OCI-LY1 (cell line): ENCODE results near the gene PACSIN1.

Experiments
- H2AFZ ChIP-seq: fragments of 200-600 bp; sonication (generic), shearing (Covaris generic); 2 replicates; pipeline ENCODE4 v1.6.0; 2014; ENCODE audit warnings: antibody characterized with exemption, mild to moderate bottlenecking, low read length
- H3F3A ChIP-seq: fragments of 200-600 bp; sonication (generic), shearing (Covaris generic); 2 replicates; pipeline ENCODE4 v1.6.0; 2014; ENCODE audit warnings: mild to moderate bottlenecking, antibody characterized with exemption, low read length, moderate library complexity; ENCODE audit not compliant: insufficient read depth
- H3K27ac ChIP-seq: fragments of 200-600 bp; sonication (generic); 2 replicates; pipeline ENCODE4 v1.5.1; 2014; ENCODE audit warnings: low read length, mixed run types, mild to moderate bottlenecking, low read depth; ENCODE audit not compliant: poor library complexity, severe bottlenecking
- H3K27me3 ChIP-seq: fragments of 200-600 bp; sonication (generic); 2 replicates; pipeline ENCODE4 v1.6.0; 2014; ENCODE audit warnings: antibody characterized with exemption, mild to moderate bottlenecking, low read length, moderate library complexity; ENCODE audit not compliant: insufficient read depth
- H3K36me3 ChIP-seq: fragments of 200-600 bp; sonication (generic); 2 replicates; pipeline ENCODE4 v1.6.1; 2014; ENCODE audit warnings: mild to moderate bottlenecking, antibody characterized with exemption, low read length, moderate library complexity, mixed read lengths; ENCODE audit not compliant: insufficient read depth
- H3K4me1 ChIP-seq: fragments of 200-600 bp; sonication (generic); 2 replicates; pipeline ENCODE4 v1.5.1; 2014; ENCODE audit warnings: mild to moderate bottlenecking, low read length, moderate library complexity; ENCODE audit not compliant: insufficient read depth, severe bottlenecking
- H3K4me2 ChIP-seq: fragments of 200-600 bp; sonication (generic), shearing (Covaris generic); 2 replicates; pipeline ENCODE4 v1.6.1; 2014; ENCODE audit warnings: low read length
- H3K4me3 ChIP-seq: fragments of 200-600 bp; sonication (generic); 2 replicates; pipeline ENCODE4 v1.5.1; 2014; ENCODE audit warnings: low read length, low read depth, mild to moderate bottlenecking, mixed read lengths; ENCODE audit not compliant: poor library complexity, severe bottlenecking
- H3K79me2 ChIP-seq: fragments of 200-600 bp; shearing (Covaris generic); 2 replicates; pipeline ENCODE4 v1.6.1; 2016; ENCODE audit warnings: mixed run types, low read length, mixed read lengths; ENCODE audit not compliant: insufficient read depth
- H3K9ac ChIP-seq: fragments of 200-600 bp; sonication (generic), shearing (Covaris generic); 2 replicates; pipeline ENCODE4 v1.6.1; 2014; ENCODE audit warnings: mild to moderate bottlenecking, low read length, mixed read lengths
- H3K9me2 ChIP-seq: fragments of 200-600 bp; sonication (generic), shearing (Covaris generic); 2 replicates; pipeline ENCODE4 v1.6.1; 2014; ENCODE audit warnings: low read depth, mild to moderate bottlenecking, low read length, mixed read lengths
- H3K9me3 ChIP-seq: fragments of 200-600 bp; shearing (Covaris generic); 2 replicates; pipeline ENCODE4 v1.6.1; 2014; ENCODE audit warnings: low read length, mixed read lengths
- H4K20me1 ChIP-seq: fragments of 200-600 bp; sonication (generic), shearing (Covaris generic); 2 replicates; pipeline ENCODE4 v1.6.0; 2016; ENCODE audit warnings: mild to moderate bottlenecking, low read length; ENCODE audit not compliant: insufficient read depth
- CTCF ChIP-seq: fragments of 200-600 bp; sonication (generic), shearing (Covaris generic); IDR thresholded peaks from 2 replicates; pipeline ENCODE4 v1.5.1; 2017; ENCODE audit warnings: mild to moderate bottlenecking, antibody characterized with exemption, low read length, moderate library complexity, mixed read lengths
- EZH2 ChIP-seq: fragments of 200-600 bp; sonication (generic), shearing (Covaris generic); IDR thresholded peaks from 2 replicates; pipeline ENCODE4 v1.8.0; 2017; ENCODE audit warnings: borderline replicate concordance, mixed run types, mild to moderate bottlenecking, antibody characterized with exemption, low read length, moderate library complexity, mixed read lengths

PACSIN1 gene

GRCh38 chr6:34518669-34519365 is 52.9 kb downstream of the PACSIN1 start:
- Histone ChIP-seq H3K4me2 (no peak overlapping the region), H3K9me2 (no peaks in the 10 kb centered on the region), H4K20me1 (no peaks in the 10 kb centered on the region), H3K9ac (no peak overlapping the region), H3K4me1 (no peaks in the 10 kb centered on the region), H3K27ac (no peak overlapping the region), H2AFZ (no peak overlapping the region), H3K27me3 (no peaks in the 10 kb centered on the region), H3K79me2 (no peaks in the 10 kb centered on the region), H3K9me3 (no peaks in the 10 kb centered on the region), H3K36me3 (no peaks in the 10 kb centered on the region), H3F3A (no peaks in the 10 kb centered on the region), H3K4me3 (no peak overlapping the region)
- TF ChIP-seq EZH2 (no peak), CTCF (no peak)

GRCh38 chr6:34519971-34520644 is 54.2 kb downstream of the PACSIN1 start:
- H3K9me3 ChIP-seq = no peaks in the 10 kb centered on the region
- H2AFZ ChIP-seq = no peak overlapping the region
- H3K79me2 ChIP-seq = no peaks in the 10 kb centered on the region
- H3F3A ChIP-seq = no peaks in the 10 kb centered on the region
- H4K20me1 ChIP-seq = no peaks in the 10 kb centered on the region
- no peaks in the 10 kb centered on the region for H3K27me3 ChIP-seq
- H3K4me3 ChIP-seq = no peak overlapping the region
- H3K4me1 ChIP-seq = no peaks in the 10 kb centered on the region
- no peak overlapping the region for H3K9ac ChIP-seq
- no peaks in the 10 kb centered on the region for H3K9me2 ChIP-seq
- no peak overlapping the region for H3K4me2 ChIP-seq
- H3K36me3 ChIP-seq = no peaks in the 10 kb centered on the region
- no peak overlapping the region for H3K27ac ChIP-seq
- TF ChIP-seq EZH2 (no peak), CTCF (no peak)

- Histone ChIP-seq H3K36me3 (no peaks in the 10 kb centered on the region), H3K79me2 (no peaks in the 10 kb centered on the region), H3K4me2 (no peak overlapping the region), H3K9me3 (no peaks in the 10 kb centered on the region), H3K27ac (no peak overlapping the region), H4K20me1 (no peaks in the 10 kb centered on the region), H3K27me3 (no peaks in the 10 kb centered on the region), H2AFZ (no peak overlapping the region), H3K9ac (no peak overlapping the region), H3F3A (no peaks in the 10 kb centered on the region), H3K9me2 (no peaks in the 10 kb centered on the region), H3K4me1 (no peaks in the 10 kb centered on the region), H3K4me3 (no peak overlapping the region)
- TF ChIP-seq CTCF (no peak), EZH2 (no peak)
These were observed 55.0 kb downstream of the PACSIN1 start for GRCh38 chr6:34520645-34521462.
